ENCODE measurements around the gene ATP8A1.

Gene ATP8A1

GRCh38 chr4:42396752-42397634, 259.9 kb downstream of the ATP8A1 start, which contains the start of gene SHISA3:
Gene SHISA3 (plus strand): TSS chr4:42397488. CDS start chr4:42398057, 569 bp downstream.
- Histone ChIP-seq H3K9me3 (ENCODE audit: severe bottlenecking) (no peaks in the 10 kb centered on the region), H3K27ac (ENCODE audit: poor library complexity, severe bottlenecking) (no peak within 1 kb of the TSS), H3K27me3 (ENCODE audit: insufficient read depth, poor library complexity, severe bottlenecking) (peaks cover 74% of the 10 kb centered on the region), H3K4me3 (ENCODE audit: severe bottlenecking) (peak within 1 kb of the TSS; percentile 18), H3K4me1 (ENCODE audit: insufficient read depth, poor library complexity, severe bottlenecking) (no peaks in the 10 kb centered on the region), H3K36me3 (ENCODE audit: low read depth) (no peaks in the 10 kb centered on the region)
- no peak for TF ChIP-seq CTCF (IDR thresholded peaks at IDR 0.05; ENCODE audit: poor library complexity, severe bottlenecking)
- peak; percentile 57 for ATAC-seq (ENCODE audit: low read depth)
- no peak for DNase-seq (ENCODE audit: low spot score)

- no peak for DNase-seq (ENCODE audit: low spot score)
- H3K4me1 ChIP-seq (ENCODE audit: insufficient read depth, poor library complexity, severe bottlenecking) = no peaks in the 10 kb centered on the region
- no peaks in the 10 kb centered on the region for H3K9me3 ChIP-seq (ENCODE audit: severe bottlenecking)
- no peak overlapping the region for H3K27ac ChIP-seq (ENCODE audit: poor library complexity, severe bottlenecking)
- H3K36me3 ChIP-seq (ENCODE audit: low read depth) = no peaks in the 10 kb centered on the region
- peaks cover 67% of the 10 kb centered on the region for H3K27me3 ChIP-seq (ENCODE audit: insufficient read depth, poor library complexity, severe bottlenecking)
- no peak for ATAC-seq (ENCODE audit: low read depth)
- no peak overlapping the region for H3K4me3 ChIP-seq (ENCODE audit: severe bottlenecking)
- TF ChIP-seq CTCF (IDR thresholded peaks at IDR 0.05; ENCODE audit: poor library complexity, severe bottlenecking) = no peak
These were observed 260.5 kb downstream of the ATP8A1 start for GRCh38 chr4:42396361-42396751.

GRCh38 chr4:42395595-42395994, 261.3 kb downstream of the ATP8A1 start:
- TF ChIP-seq CTCF (IDR thresholded peaks at IDR 0.05; ENCODE audit: poor library complexity, severe bottlenecking) = no peak
- H3K4me3 ChIP-seq (ENCODE audit: severe bottlenecking) = no peak overlapping the region
- peaks cover 60% of the 10 kb centered on the region for H3K27me3 ChIP-seq (ENCODE audit: insufficient read depth, poor library complexity, severe bottlenecking)
- no peak for DNase-seq (ENCODE audit: low spot score)
- H3K4me1 ChIP-seq (ENCODE audit: insufficient read depth, poor library complexity, severe bottlenecking) = no peaks in the 10 kb centered on the region
- H3K27ac ChIP-seq (ENCODE audit: poor library complexity, severe bottlenecking) = no peak overlapping the region
- H3K9me3 ChIP-seq (ENCODE audit: severe bottlenecking) = no peaks in the 10 kb centered on the region
- no peak for ATAC-seq (ENCODE audit: low read depth)
- H3K36me3 ChIP-seq (ENCODE audit: low read depth) = no peaks in the 10 kb centered on the region

GRCh38 chr4:42392436-42392835, 264.5 kb downstream of the ATP8A1 start:
- Histone ChIP-seq H3K27ac (ENCODE audit: poor library complexity, severe bottlenecking) (no peak overlapping the region), H3K9me3 (ENCODE audit: severe bottlenecking) (no peaks in the 10 kb centered on the region), H3K36me3 (ENCODE audit: low read depth) (no peaks in the 10 kb centered on the region), H3K4me3 (ENCODE audit: severe bottlenecking) (no peak overlapping the region), H3K27me3 (ENCODE audit: insufficient read depth, poor library complexity, severe bottlenecking) (peaks cover 28% of the 10 kb centered on the region), H3K4me1 (ENCODE audit: insufficient read depth, poor library complexity, severe bottlenecking) (no peaks in the 10 kb centered on the region)
- no peak for TF ChIP-seq CTCF (IDR thresholded peaks at IDR 0.05; ENCODE audit: poor library complexity, severe bottlenecking)
- no peak for ATAC-seq (ENCODE audit: low read depth)
- DNase-seq (ENCODE audit: low spot score) = no peak

GRCh38 chr4:42391981-42392380, 264.9 kb downstream of the ATP8A1 start:
- Histone ChIP-seq H3K4me3 (ENCODE audit: severe bottlenecking) (no peak overlapping the region), H3K9me3 (ENCODE audit: severe bottlenecking) (no peaks in the 10 kb centered on the region), H3K27ac (ENCODE audit: poor library complexity, severe bottlenecking) (no peak overlapping the region), H3K27me3 (ENCODE audit: insufficient read depth, poor library complexity, severe bottlenecking) (peaks cover 24% of the 10 kb centered on the region), H3K36me3 (ENCODE audit: low read depth) (no peaks in the 10 kb centered on the region), H3K4me1 (ENCODE audit: insufficient read depth, poor library complexity, severe bottlenecking) (no peaks in the 10 kb centered on the region)
- ATAC-seq (ENCODE audit: low read depth) (no peak), DNase-seq (ENCODE audit: low spot score) (no peak)
- TF ChIP-seq CTCF (IDR thresholded peaks at IDR 0.05; ENCODE audit: poor library complexity, severe bottlenecking) = no peak
